H9 (cell line): ENCODE results near the gene PLIN4. TPM values are rescaled to one million over a fixed set of nuclear protein-coding genes. Genes with fewer than 3 reads are reported as not detected.

Source experiments
- DNase-seq: peaks from one replicate; pipeline ENCODE4 v3.0.0-alpha.2; 2017
- H2AFZ ChIP-seq: one replicate; pipeline ENCODE4 v1.6.1; 2013; ENCODE audit warnings: mild to moderate bottlenecking, low read length, control low read depth, moderate library complexity
- H2AK5ac ChIP-seq: 2 replicates; pipeline ENCODE4 v1.6.1; 2013; ENCODE audit warnings: low read length, control low read depth, mixed read lengths; ENCODE audit not compliant: insufficient read length
- H2BK120ac ChIP-seq: one replicate; pipeline ENCODE4 v1.6.1; 2013; ENCODE audit warnings: low read depth, mild to moderate bottlenecking, low read length, control low read depth, inconsistent platforms; ENCODE audit not compliant: poor library complexity, severe bottlenecking
- H2BK12ac ChIP-seq: 2 replicates; pipeline ENCODE4 v1.6.1; 2013; ENCODE audit warnings: low read length, control low read depth, mixed read lengths, low read depth; ENCODE audit not compliant: insufficient read length
- H2BK15ac ChIP-seq: 2 replicates; pipeline ENCODE4 v1.6.1; 2013; ENCODE audit warnings: low read depth, low read length, control low read depth
- H2BK20ac ChIP-seq: one replicate; pipeline ENCODE4 v1.6.1; 2013; ENCODE audit warnings: low read depth, mild to moderate bottlenecking, low read length, control low read depth, inconsistent platforms; ENCODE audit not compliant: poor library complexity, severe bottlenecking
- H2BK5ac ChIP-seq: 2 replicates; pipeline ENCODE4 v1.6.1; 2013; ENCODE audit warnings: low read length, control low read depth, mixed read lengths; ENCODE audit not compliant: insufficient read length
- H3K14ac ChIP-seq: 2 replicates; pipeline ENCODE4 v1.6.1; 2013; ENCODE audit warnings: low read length, control low read depth; ENCODE audit not compliant: insufficient read depth
- H3K18ac ChIP-seq: 2 replicates; pipeline ENCODE4 v1.6.1; 2013; ENCODE audit warnings: low read depth, mild to moderate bottlenecking, mixed read lengths, low read length, control low read depth; ENCODE audit not compliant: insufficient read length
- H3K23ac ChIP-seq: 2 replicates; pipeline ENCODE4 v1.6.1; 2013; ENCODE audit warnings: low read length, control low read depth, mixed read lengths, low read depth; ENCODE audit not compliant: insufficient read length
- H3K23me2 ChIP-seq: 2 replicates; pipeline ENCODE4 v1.6.1; 2013; ENCODE audit warnings: low read depth, mild to moderate bottlenecking, mixed read lengths, low read length, control low read depth; ENCODE audit not compliant: insufficient read length, poor library complexity, severe bottlenecking
- H3K27ac ChIP-seq: 2 replicates; pipeline ENCODE4 v1.5.1; 2013; ENCODE audit warnings: low read length, control low read depth, mixed read lengths, low read depth; ENCODE audit not compliant: insufficient read length
- H3K27me3 ChIP-seq: 2 replicates; pipeline ENCODE4 v1.6.1; 2013; ENCODE audit warnings: low read length, control low read depth, inconsistent platforms; ENCODE audit not compliant: insufficient read depth
- H3K4ac ChIP-seq: 2 replicates; pipeline ENCODE4 v1.6.1; 2013; ENCODE audit warnings: low read depth, mild to moderate bottlenecking, control low read depth, inconsistent platforms, low read length, moderate library complexity
- H3K4me1 ChIP-seq: 2 replicates; pipeline ENCODE4 v1.6.1; 2013; ENCODE audit warnings: low read length, control low read depth, inconsistent platforms; ENCODE audit not compliant: insufficient read depth
- H3K4me2 ChIP-seq: 2 replicates; pipeline ENCODE4 v1.6.1; 2013; ENCODE audit warnings: low read length, control low read depth, mixed read lengths; ENCODE audit not compliant: insufficient read length, insufficient read depth
- H3K56ac ChIP-seq: 2 replicates; pipeline ENCODE4 v1.6.1; 2013; ENCODE audit warnings: low read depth, mild to moderate bottlenecking, mixed read lengths, low read length, control low read depth; ENCODE audit not compliant: insufficient read length
- H3K79me1 ChIP-seq: 2 replicates; pipeline ENCODE4 v1.6.1; 2013; ENCODE audit warnings: low read depth, mild to moderate bottlenecking, moderate library complexity, low read length, control low read depth, inconsistent platforms; ENCODE audit not compliant: insufficient read depth, poor library complexity, severe bottlenecking
- H3K79me2 ChIP-seq: 2 replicates; pipeline ENCODE4 v1.6.1; 2013; ENCODE audit warnings: low read length, control low read depth, inconsistent platforms; ENCODE audit not compliant: insufficient read depth
- H3K9ac ChIP-seq: 2 replicates; pipeline ENCODE4 v1.6.1; 2013; ENCODE audit warnings: low read length, control low read depth, mixed read lengths; ENCODE audit not compliant: insufficient read length; ENCODE audit errors: extremely low read depth
- H3K9me3 ChIP-seq: one replicate; pipeline ENCODE4 v1.6.1; 2013; ENCODE audit warnings: low read depth, low read length, inconsistent platforms; ENCODE audit not compliant: control insufficient read depth
- H3T11ph ChIP-seq: one replicate; pipeline ENCODE4 v1.6.1; 2013; ENCODE audit warnings: mild to moderate bottlenecking, low read length, control low read depth, inconsistent platforms
- H4K20me1 ChIP-seq: one replicate; pipeline ENCODE4 v1.6.1; 2013; ENCODE audit not compliant: control insufficient read depth, insufficient read length, insufficient read depth
- H4K5ac ChIP-seq: 2 replicates; pipeline ENCODE4 v1.6.1; 2013; ENCODE audit warnings: low read depth, mild to moderate bottlenecking, mixed read lengths, low read length, control low read depth; ENCODE audit not compliant: insufficient read length
- H4K8ac ChIP-seq: replicated peaks from 2 replicates; pipeline ENCODE4 v1.6.1; 2013; ENCODE audit warnings: low read length, control low read depth, mixed read lengths, low read depth; ENCODE audit not compliant: insufficient read length
- H4K91ac ChIP-seq: 2 replicates; pipeline ENCODE4 v1.6.1; 2013; ENCODE audit warnings: low read depth, mild to moderate bottlenecking, moderate library complexity, mixed read lengths, low read length, control low read depth; ENCODE audit not compliant: insufficient read length
- H3K27ac Mint-ChIP-seq, 3 experiments: 2 replicates in 2 of 3; 3 replicates in 1 of 3; pipeline ENCODE4 v1.8.0; 2020 to 2021; ENCODE audit warnings: mixed read lengths in 3 of 3, mild to moderate bottlenecking in 1 of 3, moderate library complexity in 1 of 3
- H3K27me3 Mint-ChIP-seq: 2 replicates; pipeline ENCODE4 v1.8.0; 2021; ENCODE audit warnings: low read depth, mild to moderate bottlenecking, moderate library complexity, mixed read lengths
- H3K36me3 Mint-ChIP-seq, 3 experiments: 2 replicates in 2 of 3; 3 replicates in 1 of 3; pipeline ENCODE4 v1.8.0; 2020 to 2021; ENCODE audit warnings: low read depth in 3 of 3, mixed read lengths in 3 of 3; ENCODE audit not compliant: insufficient read depth in 1 of 3
- H3K4me1 Mint-ChIP-seq, 2 experiments: 2 replicates each; pipeline ENCODE4 v1.8.0; 2020; ENCODE audit warnings: mixed read lengths in 2 of 2
- H3K4me3 Mint-ChIP-seq, 2 experiments: 2 replicates in 1 of 2; 3 replicates in 1 of 2; pipeline ENCODE4 v1.8.0; 2020 to 2021; ENCODE audit warnings: mild to moderate bottlenecking in 2 of 2, mixed read lengths in 2 of 2, moderate library complexity in 1 of 2
- H3K9me3 Mint-ChIP-seq, 2 experiments: 2 replicates in 1 of 2; 3 replicates in 1 of 2; pipeline ENCODE4 v1.8.0; 2020; ENCODE audit warnings: mild to moderate bottlenecking in 2 of 2, mixed read lengths in 2 of 2, moderate library complexity in 1 of 2
- CTCF ChIP-seq: fragments of 200-600 bp; sonication (generic); conservative IDR thresholded peaks from 3 replicates; pipeline ENCODE4 v1.8.0; 2021; ENCODE audit warnings: antibody characterized with exemption, mild to moderate bottlenecking
- WGBS: extraction: QIAGEN DNeasy Blood & Tissue Kit; methylation state at CpG from one replicate; pipeline ENCODE4 v1.1.7; 2013; ENCODE audit warnings: missing lambda C conversion rate, low lambda C conversion rate, mixed read lengths; ENCODE audit not compliant: insufficient read length; ENCODE audit errors: extremely low coverage; 5-methylcytosine and 5-hydroxymethylcytosine counted together
- total RNA-seq: library from RNA; stranded (reverse); gene quantifications from 2 replicates; pipeline ENCODE4 v1.2.1, GENCODE V29; 2021

Gene PLIN4
- total RNA-seq, 1 experiment from 2014 or later, result 1.1 TPM

DNA sequence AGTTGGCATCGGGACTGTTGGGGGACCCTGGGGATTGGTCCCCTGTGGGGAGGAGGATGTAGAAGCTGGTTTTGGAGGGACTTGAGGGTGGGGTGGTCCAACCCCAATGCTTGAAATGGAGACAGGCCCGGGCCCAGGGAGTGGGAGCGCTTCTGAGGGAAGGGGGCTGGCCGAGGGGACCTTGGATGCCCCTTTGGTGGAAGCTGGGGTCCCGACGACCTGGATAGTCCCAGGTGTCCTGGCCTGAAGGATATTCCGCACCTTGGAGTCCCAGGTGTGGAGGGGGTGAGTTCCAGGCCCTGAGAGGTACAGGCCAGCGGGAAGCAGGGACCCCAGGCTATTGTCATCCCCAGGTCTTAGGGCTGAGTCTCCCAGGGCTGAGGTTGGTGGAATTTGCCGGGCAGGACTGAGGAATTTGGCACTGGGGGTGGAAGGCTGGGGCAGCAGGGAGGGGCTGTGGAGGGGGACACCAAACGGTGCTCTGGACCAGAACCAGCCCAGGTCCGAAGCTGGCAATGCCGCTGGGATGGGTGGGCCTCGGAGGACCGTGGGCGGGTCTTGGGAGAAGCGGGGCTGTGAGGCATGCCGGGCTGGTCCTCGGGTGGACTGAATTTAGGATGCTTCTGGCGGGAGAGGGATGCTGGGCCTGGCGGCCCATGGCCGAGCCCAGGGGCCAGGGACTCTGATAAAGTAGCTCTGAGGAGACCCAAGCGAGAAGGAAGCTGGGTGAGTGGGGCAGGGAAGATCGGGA lies 44.3 kb downstream of the PLIN4 start:
- peak overlapping the region; percentile 95 to 98 (median 95) for H3K27ac Mint-ChIP-seq
- Histone ChIP-seq H3K27me3 (no peaks in the 10 kb centered on the region), H4K5ac (no peak overlapping the region), H3K79me2 (peaks cover 10% of the 10 kb centered on the region; the same call in 1 of the 2 replicates), H3K56ac (no peak overlapping the region), H2BK5ac (no peak overlapping the region), H3K18ac (no peak overlapping the region), H3K79me1 (peaks cover 12% of the 10 kb centered on the region), H3K4ac (no peak overlapping the region), H4K8ac (no peak overlapping the region), H3T11ph (no peak overlapping the region), H3K4me2 (peak overlapping the region; percentile 74), H2BK15ac (no peak overlapping the region), H3K14ac (no peak overlapping the region; the same call in 1 of the 2 replicates), H3K9me3 (no peaks in the 10 kb centered on the region), H2AK5ac (no peak overlapping the region), H3K4me1 (no peaks in the 10 kb centered on the region; the same call in 1 of the 2 replicates), H2AFZ (no peak overlapping the region), H2BK20ac (no peak overlapping the region), H4K91ac (no peak overlapping the region), H2BK12ac (no peak overlapping the region), H2BK120ac (no peak overlapping the region), H4K20me1 (peaks cover 3% of the 10 kb centered on the region), H3K23me2 (peaks cover 17% of the 10 kb centered on the region), H3K23ac (no peak overlapping the region), H3K27ac (no peak overlapping the region), H3K9ac (peak overlapping the region; percentile 47)
- H3K9me3 Mint-ChIP-seq, result peaks cover 0 to 3% of the 10 kb centered on the region in 2 experiments; a peak in 2 of 5 replicates
- WGBS, result no CpG with 5 or more reads among the region's 23 CpGs
- TF ChIP-seq CTCF, result no peak
- no peaks in the 10 kb centered on the region for H3K27me3 Mint-ChIP-seq
- H3K4me1 Mint-ChIP-seq, result peaks cover 7 to 21% of the 10 kb centered on the region in 2 experiments
- no peak for DNase-seq
- peaks cover 8 to 29% (median 27%) of the 10 kb centered on the region in 3 experiments; a peak in 6 of 7 replicates for H3K36me3 Mint-ChIP-seq
- peak overlapping the region in 1 of 2 experiments; percentile 88; a peak in 3 of 5 replicates for H3K4me3 Mint-ChIP-seq
